ENCODE results near the gene LDLR.
A peak's percentile ranks its signal among the peaks of the same experiment; 100 is the strongest.
"Not testable (repeated sequence)": the region's sequence is repeated elsewhere in the genome, so short reads cannot be mapped to it uniquely, and the experiment has no call there.

LDLR gene

DNA sequence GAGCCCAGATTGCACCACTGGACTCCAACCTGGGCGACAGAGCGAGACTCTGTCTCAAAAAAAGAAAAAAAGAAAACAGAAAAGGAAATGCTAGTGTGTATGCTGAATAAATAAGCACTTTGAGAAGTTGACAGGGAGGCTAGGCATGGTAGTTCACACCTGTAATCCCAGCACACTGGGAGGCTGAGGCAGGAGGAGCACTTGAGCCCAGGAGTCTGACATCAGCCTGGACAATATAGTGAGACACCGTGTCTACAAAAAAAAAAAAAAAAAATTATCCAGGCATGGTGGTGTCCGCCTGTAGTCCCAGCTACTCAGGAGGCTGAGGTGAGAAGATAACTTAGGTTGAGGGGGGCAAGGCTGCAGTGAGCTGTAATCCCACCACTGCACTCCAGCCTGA, 19.1 kb upstream of the LDLR start:
- no peak for DNase-seq (ENCODE audit: low read depth in 3 of 3)

DNA sequence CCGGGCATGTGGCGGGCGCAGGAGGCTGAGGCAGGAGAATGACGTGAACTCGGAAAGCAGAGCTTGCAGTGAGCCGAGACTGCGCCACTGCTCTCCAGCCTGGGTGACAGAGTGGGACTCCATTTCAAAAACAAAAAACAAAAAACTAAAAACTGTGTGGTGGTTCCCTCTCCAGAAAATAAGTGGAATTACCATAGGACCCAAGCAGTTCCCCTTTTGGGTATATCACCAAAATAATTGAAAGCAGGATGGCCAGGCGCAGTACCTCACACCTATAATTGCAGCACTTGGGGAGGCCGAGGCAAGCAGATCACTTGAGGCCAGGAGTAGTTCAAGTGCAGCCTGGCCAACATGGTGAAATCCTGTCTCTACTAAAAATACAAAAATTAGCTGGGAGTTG, 15.7 kb upstream of the LDLR start:
- no peak for DNase-seq (ENCODE audit: low read depth in 3 of 3)

DNA sequence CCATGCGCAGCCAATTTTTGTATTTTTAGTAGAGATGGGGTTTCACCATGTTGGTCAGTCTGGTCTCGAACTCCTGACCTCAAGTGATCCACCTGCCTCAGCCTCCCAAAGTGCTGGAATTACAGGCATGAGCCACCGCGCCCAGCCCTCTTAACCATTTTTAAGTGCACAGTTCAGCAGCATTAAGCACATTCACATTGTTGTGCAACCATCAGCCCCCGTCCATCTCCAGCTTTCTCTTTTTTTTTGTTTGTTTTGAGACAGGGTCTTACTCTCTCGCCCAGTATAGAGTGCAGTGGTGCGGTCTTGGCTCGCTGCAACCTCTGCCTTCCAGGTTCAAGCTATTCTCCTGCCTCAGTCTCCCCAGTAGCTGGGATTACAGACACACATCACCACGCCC, 12.5 kb upstream of the LDLR start:
- not testable (repeated sequence) for DNase-seq (ENCODE audit: low read depth in 3 of 3)

DNA sequence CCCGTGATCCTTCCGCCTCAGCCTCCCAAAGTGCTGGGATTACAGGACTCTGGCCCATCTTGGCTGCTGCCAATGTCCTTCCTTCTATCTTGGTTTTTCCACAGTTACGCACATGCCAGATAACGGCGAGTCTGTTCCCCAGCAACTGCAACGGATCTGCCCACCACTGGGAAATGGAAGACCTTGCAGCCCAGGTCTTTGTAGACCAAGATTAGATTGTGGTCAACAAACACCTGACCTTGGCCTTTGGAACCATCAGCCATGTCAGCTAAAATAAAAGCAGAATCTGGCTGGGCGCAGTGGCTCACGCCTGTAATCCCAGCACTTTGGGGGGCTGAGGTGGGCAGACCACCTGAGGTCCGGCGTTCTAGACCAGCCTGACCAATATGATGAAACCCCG, 10.4 kb upstream of the LDLR start:
- DNase-seq (ENCODE audit: low read depth in 3 of 3), result no peak

DNA sequence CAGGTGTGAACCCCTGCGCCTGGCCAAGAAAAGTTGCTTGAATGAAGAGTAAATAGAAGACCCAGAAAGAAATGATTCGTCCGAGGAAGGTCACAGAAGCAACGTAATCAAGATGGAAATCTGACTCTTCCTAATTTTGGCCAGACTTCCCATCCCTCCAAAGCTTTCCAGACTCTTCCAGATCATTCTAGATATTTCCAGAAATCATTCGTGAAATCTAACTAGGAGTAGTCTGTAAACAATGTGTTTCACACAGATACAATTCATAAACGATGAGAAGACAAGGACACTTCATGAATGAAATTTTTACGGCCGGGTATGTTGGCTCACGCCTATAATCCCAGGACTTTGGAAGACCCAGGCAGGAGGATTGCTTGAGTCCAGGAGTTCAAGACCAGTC, 9.3 kb upstream of the LDLR start:
- no peak for DNase-seq (ENCODE audit: low read depth in 3 of 3)

DNA sequence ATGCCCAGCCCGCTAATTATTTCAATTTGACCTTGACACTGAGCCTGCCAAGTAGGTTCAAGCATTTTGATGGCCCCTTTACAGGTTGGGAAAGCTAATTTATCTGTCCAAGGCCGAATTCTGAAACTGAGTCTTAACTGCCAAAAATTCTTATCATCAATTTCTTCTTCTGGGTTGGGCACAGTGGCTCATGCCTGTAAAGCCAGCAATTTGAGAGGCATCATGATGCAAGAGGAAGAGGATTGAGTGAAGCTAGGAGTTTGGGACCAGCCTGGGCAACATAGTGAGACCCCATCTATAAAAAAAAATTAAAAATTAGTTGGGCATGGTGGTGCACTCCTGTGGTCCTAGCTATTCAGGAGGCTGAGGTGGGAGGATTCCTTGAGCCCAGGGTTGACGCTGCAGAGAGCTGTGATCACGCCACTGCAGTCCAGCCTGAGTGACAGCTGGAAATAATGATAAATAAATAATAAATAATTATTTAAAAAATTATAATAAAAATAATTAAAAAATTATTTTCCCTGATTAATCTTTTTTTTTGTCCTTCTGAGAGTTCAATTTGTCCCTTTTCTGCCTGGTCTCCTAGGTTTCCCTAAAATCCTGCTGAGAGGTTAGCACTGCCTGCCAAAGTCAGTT, 1.3 kb upstream of the LDLR start:
- no peak for DNase-seq (ENCODE audit: low read depth in 3 of 3)

DNA sequence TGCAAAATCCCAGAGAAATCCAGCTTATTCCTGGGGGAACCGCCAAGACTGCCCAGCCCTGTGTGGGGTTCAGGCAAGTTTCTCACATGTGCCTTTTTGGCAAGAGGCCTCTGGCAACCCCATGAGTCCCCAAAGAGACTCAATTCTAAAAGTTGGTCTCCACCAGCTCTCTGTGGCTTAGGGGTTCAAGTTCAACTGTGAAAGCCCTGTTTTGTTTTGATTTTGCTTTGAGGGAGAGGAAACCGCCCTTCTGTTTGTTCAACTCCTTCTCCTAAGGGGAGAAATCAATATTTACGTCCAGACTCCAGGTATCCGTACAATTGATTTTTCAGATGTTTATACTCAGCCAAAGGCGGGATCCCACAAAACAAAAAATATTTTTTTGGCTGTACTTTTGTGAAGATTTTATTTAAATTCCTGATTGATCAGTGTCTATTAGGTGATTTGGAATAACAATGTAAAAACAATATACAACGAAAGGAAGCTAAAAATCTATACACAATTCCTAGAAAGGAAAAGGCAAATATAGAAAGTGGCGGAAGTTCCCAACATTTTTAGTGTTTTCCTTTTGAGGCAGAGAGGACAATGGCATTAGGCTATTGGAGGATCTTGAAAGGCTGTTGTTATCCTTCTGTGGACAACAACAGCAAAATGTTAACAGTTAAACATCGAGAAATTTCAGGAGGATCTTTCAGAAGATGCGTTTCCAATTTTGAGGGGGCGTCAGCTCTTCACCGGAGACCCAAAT, 583 bp upstream of the LDLR start:
- DNase-seq (ENCODE audit: low read depth in 3 of 3), result no peak

DNA sequence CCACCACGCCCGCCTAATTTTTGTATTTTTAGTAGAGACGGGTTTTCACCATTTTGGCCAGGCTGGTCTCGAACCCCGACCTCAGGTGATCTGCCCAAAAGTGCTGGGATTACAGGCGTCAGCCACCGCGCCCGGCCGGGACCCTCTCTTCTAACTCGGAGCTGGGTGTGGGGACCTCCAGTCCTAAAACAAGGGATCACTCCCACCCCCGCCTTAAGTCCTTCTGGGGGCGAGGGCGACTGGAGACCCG, 676 bp downstream of the LDLR start:
- DNase-seq (ENCODE audit: low read depth in 3 of 3), result not testable (repeated sequence)

DNA sequence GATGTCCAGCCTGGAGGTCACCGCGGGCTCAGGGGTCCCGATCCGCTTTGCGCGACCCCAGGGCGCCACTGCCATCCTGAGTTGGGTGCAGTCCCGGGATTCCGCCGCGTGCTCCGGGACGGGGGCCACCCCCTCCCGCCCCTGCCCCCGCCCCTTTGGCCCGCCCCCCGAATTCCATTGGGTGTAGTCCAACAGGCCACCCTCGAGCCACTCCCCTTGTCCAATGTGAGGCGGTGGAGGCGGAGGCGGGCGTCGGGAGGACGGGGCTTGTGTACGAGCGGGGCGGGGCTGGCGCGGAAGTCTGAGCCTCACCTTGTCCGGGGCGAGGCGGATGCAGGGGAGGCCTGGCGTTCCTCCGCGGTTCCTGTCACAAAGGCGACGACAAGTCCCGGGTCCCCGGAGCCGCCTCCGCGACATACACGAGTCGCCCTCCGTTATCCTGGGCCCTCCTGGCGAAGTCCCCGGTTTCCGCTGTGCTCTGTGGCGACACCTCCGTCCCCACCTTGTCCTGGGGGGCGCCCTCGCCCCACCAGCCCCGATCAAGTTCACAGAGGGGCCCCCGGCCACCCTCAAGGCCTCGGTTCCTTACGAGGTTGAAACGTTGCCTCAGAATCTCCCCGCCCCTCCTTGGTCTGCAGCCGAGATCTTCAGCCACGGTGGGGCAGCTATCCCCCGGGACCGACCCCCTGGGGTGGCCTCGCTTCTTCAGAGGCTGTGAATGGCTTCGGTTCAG, 1.2 kb downstream of the LDLR start:
- DNase-seq (ENCODE audit: low read depth in 3 of 3), result peak; percentile 95 to 97 (median 95)

DNA sequence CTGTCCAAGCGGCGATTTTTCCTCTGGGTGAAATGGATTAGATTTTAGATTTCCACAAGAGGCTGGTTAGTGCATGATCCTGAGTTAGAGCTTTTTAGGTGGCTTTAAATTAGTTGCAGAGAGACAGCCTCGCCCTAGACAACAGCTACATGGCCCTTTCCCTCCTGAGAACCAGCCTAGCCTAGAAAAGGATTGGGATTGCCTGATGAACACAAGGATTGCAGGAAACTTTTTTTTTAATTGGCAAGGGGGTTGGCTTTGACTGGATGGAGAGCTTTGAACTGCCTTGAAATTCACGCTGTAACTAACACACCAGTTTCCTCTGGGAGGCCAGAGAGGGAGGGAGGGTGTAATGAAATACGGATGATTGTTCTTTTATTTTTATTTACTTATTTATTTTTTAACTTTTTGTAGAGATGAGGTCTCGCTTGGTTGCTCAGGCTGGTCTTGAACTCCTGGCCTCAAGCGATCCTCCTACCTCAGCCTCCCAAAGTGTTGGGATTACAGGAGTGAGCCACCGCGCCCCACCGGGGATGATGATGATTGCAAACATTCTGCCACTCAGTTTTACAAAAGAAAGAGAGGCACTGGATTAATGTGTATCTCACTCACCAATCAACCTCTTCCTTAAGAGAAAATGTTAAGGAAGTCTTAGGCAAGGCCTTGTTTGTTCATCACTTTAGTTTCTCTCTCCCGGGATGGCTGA, 1.9 kb downstream of the LDLR start:
- DNase-seq (ENCODE audit: low read depth in 3 of 3), result no peak

DNA sequence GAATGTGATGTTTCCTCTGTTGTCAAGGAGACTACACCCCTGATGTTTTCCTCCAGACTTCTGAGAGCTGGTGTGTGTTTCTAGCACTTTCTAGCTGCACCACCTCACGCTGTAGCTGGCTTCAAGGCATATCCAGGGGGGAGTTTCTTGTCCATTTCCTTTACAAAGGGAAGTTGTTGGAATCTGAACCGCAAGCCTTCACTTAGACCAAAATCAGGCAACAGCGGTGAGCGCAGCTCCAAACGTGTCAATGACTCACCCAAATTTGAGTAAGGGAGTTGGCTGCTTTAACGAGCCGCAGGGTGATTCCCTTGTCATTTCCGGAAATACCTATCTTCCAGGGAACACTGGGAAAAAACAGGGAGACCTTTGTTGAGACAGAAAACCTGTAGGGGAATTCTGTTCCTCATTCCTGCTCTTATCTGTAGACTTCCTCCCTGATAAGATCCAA, 2.5 kb downstream of the LDLR start:
- DNase-seq (ENCODE audit: low read depth in 3 of 3), result peak in 1 of 3 experiments; percentile 27

DNA sequence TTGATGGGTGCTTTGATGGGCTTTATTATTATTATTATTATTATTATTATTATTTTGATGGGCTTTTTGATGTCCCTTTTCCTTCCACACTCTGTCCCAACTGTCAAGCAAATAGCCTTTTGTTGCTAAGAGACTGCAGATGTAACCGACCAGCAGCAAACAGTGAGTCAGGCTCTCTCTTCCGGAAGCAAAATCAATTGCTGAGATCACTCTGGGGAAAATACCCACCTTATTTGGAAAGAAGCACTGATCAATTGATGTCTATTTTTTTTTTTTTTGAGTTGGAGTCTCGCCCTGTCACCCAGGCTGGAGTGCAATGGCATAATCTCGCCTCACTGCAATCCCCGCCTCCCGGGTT, 2.9 kb downstream of the LDLR start:
- DNase-seq (ENCODE audit: low read depth in 3 of 3), result no peak

DNA sequence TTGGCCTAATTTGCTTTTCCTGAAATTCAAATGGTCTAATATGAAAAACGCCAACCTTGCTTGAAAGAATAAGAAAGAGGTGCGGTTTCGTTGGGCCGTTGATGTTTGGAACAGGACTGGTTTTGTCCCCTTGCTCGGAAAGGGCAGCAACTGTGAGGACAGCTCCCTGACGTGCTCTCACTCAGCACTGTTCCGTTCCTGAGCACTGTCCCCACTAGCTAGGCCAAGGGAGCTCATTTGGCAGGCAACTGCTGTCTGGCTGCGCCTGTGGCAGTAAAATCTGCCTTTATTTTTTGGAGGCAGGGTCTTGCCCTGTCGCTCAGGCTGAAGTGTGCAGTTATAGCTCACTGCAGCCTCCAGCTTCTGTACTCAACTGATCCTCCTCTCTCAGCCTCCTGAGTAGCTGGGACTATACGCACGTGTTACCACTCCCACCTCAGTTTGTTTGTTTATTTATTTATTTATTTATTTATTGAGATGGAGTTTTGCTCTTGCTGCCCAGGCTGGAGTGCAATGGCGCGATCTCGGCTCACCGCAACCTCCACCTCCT, 4.5 kb downstream of the LDLR start:
- DNase-seq (ENCODE audit: low read depth in 3 of 3), result no peak

DNA sequence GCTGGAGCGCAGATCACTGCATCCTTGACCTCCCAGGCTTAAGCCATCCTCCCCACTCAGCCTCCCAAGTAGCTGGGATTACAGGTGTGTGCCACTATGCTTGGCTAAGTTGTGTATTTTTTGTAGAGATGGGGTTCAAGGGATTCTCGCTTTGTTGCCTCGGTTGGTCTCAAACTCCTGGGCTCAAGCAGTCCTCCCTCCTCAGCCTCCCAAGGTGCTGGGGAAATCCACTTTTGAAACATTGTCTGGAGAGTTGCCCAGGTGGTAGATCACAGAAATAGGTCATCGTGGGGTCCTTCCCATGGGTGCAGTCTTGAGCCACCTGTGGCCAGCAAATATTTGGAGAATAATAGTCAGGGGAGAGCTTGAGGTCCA, 5.2 kb downstream of the LDLR start:
- no peak for DNase-seq (ENCODE audit: low read depth in 3 of 3)

DNA sequence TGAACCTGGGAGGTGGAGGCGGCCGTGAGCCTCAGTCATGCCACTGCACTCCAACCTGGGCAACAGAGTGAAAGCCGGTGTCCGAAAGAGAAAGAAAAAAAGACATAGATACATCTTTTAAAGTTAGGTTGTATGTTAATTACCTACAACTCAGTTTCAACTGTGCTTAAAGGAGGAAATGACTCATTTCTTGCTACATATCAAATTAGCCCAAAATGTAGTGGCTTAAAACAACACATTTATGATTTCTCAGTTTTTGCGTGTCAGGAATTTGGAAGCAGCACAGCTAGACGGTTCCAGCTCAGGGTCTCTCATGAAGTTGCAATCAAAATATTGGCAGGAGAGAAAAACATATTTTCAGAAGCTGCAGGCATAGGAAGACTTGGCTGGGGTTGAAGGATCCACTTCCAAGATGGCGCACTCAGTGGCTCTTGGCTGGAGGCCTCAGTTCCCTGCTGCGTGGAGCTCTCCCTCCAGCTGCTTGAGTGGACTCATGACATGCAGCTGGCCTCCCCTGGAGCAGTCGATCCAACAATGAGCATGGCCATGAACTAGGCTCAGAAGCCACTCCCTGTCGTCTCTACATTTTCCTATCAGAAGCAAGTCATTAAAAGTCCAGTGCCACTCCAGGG, 7.1 kb downstream of the LDLR start:
- no peak for DNase-seq (ENCODE audit: low read depth in 3 of 3)

DNA sequence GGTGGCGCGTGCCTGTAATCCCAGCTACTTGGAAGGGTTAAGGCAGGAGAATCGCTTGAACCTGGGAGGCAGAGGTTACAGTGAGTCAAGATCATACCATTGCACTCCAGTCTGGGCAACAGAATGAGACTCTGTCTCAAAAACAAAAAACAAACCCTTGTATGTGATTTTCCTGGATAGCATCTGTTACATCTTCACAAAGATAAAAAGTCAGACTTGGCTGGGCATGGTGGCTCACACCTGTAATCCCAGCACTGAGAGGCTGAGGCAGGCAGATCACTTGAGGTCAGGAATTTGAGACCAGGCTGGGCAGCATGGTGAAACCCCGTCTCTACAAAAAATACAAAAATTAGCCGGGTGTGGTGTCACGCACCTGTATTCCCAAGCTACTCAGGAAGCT, 8.1 kb downstream of the LDLR start:
- DNase-seq (ENCODE audit: low read depth in 3 of 3), result not testable (repeated sequence)

DNA sequence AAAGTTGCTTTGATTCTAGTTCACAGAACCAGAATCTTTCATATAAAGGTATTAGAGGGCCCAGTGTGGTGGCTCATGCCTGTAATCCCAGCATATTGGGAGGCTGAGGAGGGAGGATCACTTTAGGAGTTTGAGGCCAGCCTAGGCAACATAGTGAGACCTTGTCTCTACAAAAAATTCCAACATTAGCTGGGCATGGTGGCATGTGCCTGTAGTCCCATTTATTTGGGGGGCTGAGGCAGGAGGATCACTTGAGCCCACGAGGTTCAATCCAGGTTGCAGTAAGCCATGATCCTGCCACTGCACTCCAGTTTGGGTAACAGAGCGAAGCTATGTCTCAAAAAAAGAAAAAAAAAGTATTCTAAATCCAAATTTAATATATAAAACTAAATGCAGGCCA, 9.1 kb downstream of the LDLR start:
- no peak for DNase-seq (ENCODE audit: low read depth in 3 of 3)

DNA sequence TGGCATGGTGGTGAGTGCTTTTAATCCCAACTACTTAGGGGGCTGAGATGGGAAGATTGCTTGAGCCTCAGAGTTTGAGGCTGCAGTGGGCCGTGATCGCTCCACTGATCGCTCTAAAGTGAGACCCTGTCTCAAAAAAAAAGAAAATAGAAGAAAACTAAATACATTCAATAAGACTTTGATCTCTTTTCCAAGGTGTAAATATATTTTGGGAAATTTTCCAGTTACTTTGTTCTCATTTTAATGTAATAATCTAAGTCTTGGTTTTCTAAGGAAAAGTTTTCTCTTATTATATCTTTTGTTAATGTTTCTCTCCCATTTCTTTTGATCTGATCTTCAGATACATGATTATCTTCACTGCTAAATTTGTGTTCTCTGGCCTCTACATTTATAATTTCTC, 9.6 kb downstream of the LDLR start:
- DNase-seq (ENCODE audit: low read depth in 3 of 3), result no peak

DNA sequence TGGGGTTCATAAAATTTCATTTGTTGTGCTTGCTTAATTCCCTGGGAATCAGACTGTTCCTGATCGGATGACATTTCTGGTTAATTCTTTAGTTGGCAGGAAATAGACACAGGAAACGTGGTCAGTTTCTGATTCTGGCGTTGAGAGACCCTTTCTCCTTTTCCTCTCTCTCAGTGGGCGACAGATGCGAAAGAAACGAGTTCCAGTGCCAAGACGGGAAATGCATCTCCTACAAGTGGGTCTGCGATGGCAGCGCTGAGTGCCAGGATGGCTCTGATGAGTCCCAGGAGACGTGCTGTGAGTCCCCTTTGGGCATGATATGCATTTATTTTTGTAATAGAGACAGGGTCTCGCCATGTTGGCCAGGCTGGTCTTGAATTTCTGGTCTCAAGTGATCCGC, 10.8 kb downstream of the LDLR start:
- no peak for DNase-seq (ENCODE audit: low read depth in 3 of 3)

DNA sequence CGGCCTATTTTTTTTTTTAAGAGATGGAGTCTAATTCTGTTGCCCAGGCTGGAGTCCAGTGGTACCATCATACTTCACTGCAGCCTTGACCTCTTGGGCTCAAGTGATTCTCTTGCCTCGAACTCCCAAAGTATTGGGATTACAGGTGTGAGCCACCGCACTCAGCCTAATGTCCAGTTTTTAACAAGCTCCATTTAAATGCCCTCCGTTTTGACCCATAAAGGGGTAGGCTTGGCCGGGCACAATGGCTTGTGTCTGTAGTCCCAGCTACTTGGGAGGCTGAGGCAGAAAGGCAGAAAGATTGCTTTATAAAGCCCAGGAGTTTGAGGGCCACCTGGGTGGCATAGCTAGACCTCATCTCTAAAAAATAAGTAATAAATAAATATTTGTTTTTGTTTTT, 11.8 kb downstream of the LDLR start:
- no peak for DNase-seq (ENCODE audit: low read depth in 3 of 3)

DNA sequence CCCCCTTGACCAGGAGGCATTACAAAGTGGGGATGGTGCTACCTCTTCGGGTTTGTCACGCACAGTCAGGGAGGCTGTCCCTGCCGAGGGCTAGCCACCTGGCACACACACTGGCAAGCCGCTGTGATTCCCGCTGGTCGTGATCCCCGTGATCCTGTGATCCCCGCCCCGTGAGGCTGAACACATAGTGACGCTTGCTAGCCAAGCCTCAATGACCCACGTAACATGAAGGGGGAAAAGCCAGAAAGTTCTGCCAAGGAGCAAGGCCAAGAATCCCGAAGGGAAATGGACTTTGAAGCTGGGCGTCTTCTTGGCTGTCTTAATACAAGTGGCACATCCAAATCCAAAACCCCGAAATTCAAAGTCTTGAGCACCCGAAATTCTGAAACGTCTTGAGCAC, 13.7 kb downstream of the LDLR start:
- no peak for DNase-seq (ENCODE audit: low read depth in 3 of 3)

DNA sequence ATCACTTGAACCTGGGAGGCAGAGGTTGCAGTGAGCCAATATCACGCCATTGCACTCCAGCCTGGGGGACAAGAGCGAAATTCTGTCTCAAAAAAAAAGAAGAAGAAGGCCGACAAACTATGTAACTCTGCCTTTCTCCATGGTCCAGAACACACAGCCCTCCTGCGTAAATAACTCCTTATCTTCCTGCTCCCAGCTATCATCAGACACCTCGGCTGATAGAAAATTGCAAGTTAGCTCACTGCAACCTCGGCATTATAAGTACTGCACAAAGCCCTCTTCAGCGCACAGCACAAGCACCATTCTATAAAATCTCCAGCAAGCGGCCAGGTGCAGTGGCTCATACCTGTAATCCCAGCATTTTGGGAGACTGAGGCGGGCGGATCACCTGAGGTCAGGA, 14.4 kb downstream of the LDLR start:
- DNase-seq (ENCODE audit: low read depth in 3 of 3), result not testable (repeated sequence)
